ENCODE data around the gene TRRAP. TPM values are rescaled to one million over a fixed set of nuclear protein-coding genes. Genes with fewer than 3 reads are reported as not detected.

Gene TRRAP
- total RNA-seq, 3 donors from 2014 or later, result 24.6 to 39.0 (median 38.9) TPM

DNA sequence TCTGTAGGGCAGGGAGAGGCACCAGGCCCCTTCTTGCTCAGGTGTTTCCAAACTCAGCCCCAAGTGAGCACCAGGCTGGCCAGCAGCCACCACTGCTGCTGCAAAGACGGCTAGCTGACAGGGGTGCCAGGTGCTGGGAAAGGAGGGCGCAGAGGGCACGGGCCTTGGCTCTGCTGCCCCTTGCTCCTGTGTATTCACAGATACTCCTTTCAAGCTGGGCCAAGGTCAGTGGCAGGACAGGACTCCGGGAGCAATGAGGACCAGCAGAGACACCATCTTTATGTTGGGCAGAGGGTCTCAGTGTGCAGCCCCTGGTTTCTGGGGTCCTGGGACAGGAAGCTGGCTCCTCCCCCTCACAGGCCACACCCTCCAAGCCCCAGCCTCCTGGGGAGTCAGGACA, 155.4 kb downstream of the TRRAP start:
- TF ChIP-seq CTCF (IDR thresholded peaks at IDR 0.05), result no peak
- TF ChIP-seq POLR2AphosphoS5 (IDR thresholded peaks at IDR 0.05), result no peak
- TF ChIP-seq POLR2A (IDR thresholded peaks at IDR 0.05), result no peak
- Histone ChIP-seq H3K36me3 (peaks cover 16% of the 10 kb centered on the region), H3K4me3 (no peak overlapping the region), H3K4me1 (no peaks in the 10 kb centered on the region), H3K27me3 (no peaks in the 10 kb centered on the region), H3K9me3 (peaks cover 0 to 9% of the 10 kb centered on the region in 2 donors), H3K27ac (peak overlapping the region in 1 of 2 donors; percentile 48)
- DNase-seq (ENCODE audit: low spot score in 2 of 2), result no peak
- intact Hi-C loops (cut with DNase I; ENCODE audit: low total_unique reads), result loop anchor here (10.0 kb wide), 1 partner anchor 281 kb away; no protein-coding TSS in a partner anchor

GRCh38 chr7:99034932-99035722, 156.8 kb downstream of the TRRAP start:
- no peak overlapping the region for H3K4me3 ChIP-seq
- DNase-seq (ENCODE audit: low spot score in 2 of 2), result no peak
- H3K36me3 ChIP-seq, result peaks cover 9% of the 10 kb centered on the region
- TF ChIP-seq POLR2AphosphoS5 (IDR thresholded peaks at IDR 0.05) (no peak), CTCF (IDR thresholded peaks at IDR 0.05) (no peak), POLR2A (IDR thresholded peaks at IDR 0.05) (no peak)
- intact Hi-C loops (cut with DNase I; ENCODE audit: low total_unique reads), result loop anchor here (10.0 kb wide), 1 partner anchor 280 kb away; no protein-coding TSS in a partner anchor
- no peaks in the 10 kb centered on the region for H3K27me3 ChIP-seq
- H3K27ac ChIP-seq, result no peak overlapping the region
- peaks cover 0 to 5% of the 10 kb centered on the region in 2 donors for H3K9me3 ChIP-seq
- no peaks in the 10 kb centered on the region for H3K4me1 ChIP-seq

GRCh38 chr7:99035723-99036545, 157.6 kb downstream of the TRRAP start:
- peaks cover 6% of the 10 kb centered on the region for H3K36me3 ChIP-seq
- no peak for TF ChIP-seq CTCF (IDR thresholded peaks at IDR 0.05)
- no peak for TF ChIP-seq POLR2A (IDR thresholded peaks at IDR 0.05)
- DNase-seq (ENCODE audit: low spot score in 2 of 2), result no peak
- no peaks in the 10 kb centered on the region for H3K4me1 ChIP-seq
- H3K4me3 ChIP-seq, result no peak overlapping the region
- H3K27me3 ChIP-seq, result no peaks in the 10 kb centered on the region
- H3K27ac ChIP-seq, result no peak overlapping the region
- intact Hi-C loops (cut with DNase I; ENCODE audit: low total_unique reads), result loop anchor here (10.0 kb wide), 1 partner anchor 279 kb away; no protein-coding TSS in a partner anchor
- no peaks in the 10 kb centered on the region for H3K9me3 ChIP-seq

GRCh38 chr7:99036546-99037111, 158.3 kb downstream of the TRRAP start:
- H3K4me1 ChIP-seq, result no peaks in the 10 kb centered on the region
- peaks cover 6% of the 10 kb centered on the region for H3K36me3 ChIP-seq
- H3K27me3 ChIP-seq, result no peaks in the 10 kb centered on the region
- no peak for DNase-seq (ENCODE audit: low spot score in 2 of 2)
- intact Hi-C loops (cut with DNase I; ENCODE audit: low total_unique reads), result loop anchor here (10.0 kb wide), 1 partner anchor 278 kb away; no protein-coding TSS in a partner anchor
- no peaks in the 10 kb centered on the region for H3K9me3 ChIP-seq
- TF ChIP-seq CTCF (IDR thresholded peaks at IDR 0.05), result peak in 1 of 3 donors; percentile 18
- no peak for TF ChIP-seq POLR2A (IDR thresholded peaks at IDR 0.05)
- no peak for TF ChIP-seq POLR2AphosphoS5 (IDR thresholded peaks at IDR 0.05)
- H3K4me3 ChIP-seq, result no peak overlapping the region
- H3K27ac ChIP-seq, result peak overlapping the region in 1 of 2 donors; percentile 3
